HepG2 (cell line): ENCODE results near the gene OFD1.

Source experiments
- FOXM1 ChIP-seq: sonication (generic); formaldehyde crosslinking; IDR thresholded peaks from 2 replicates; pipeline ENCODE4 v1.5.0; 2020; ENCODE audit warnings: missing genetic modification reagents
- MXD3 ChIP-seq: IDR thresholded peaks from 2 replicates; pipeline ENCODE4 v1.6.1; 2016; ENCODE audit warnings: mild to moderate bottlenecking, missing biosample characterization, missing genetic modification reagents
- ZNF639 ChIP-seq: conservative IDR thresholded peaks from 2 replicates; pipeline ENCODE4 v1.6.1; 2018; ENCODE audit warnings: missing genetic modification reagents

GRCh38 chrX:13756381-13756780 lies 21.8 kb downstream of the OFD1 start:
- TF ChIP-seq MXD3 (no peak), ZNF639 (CRISPR knock-in tag) (no peak), FOXM1 (CRISPR knock-in tag) (no peak)
